ENCODE results near the gene DKK1. TPM values are rescaled to one million over a fixed set of nuclear protein-coding genes. Genes with fewer than 3 reads are reported as not detected.

The DKK1 gene
- total RNA-seq, 1 experiment from 2014 or later: 1.0 TPM

GRCh38 chr10:52343439-52343838 lies 29.4 kb downstream of the DKK1 start (continued):
- no peak for TF ChIP-seq ELF4 (CRISPR knock-in tag; IDR thresholded peaks at IDR 0.05; ENCODE audit: low read depth)
- TF ChIP-seq ATF1 (CRISPR knock-in tag; IDR thresholded peaks at IDR 0.05): no peak

- no peak overlapping the region for H3K27ac Mint-ChIP-seq
- H3K4me3 Mint-ChIP-seq: no peak overlapping the region
- TF ChIP-seq NFATC4 (CRISPR knock-in tag; IDR thresholded peaks at IDR 0.05) (no peak), FOXJ3 (CRISPR knock-in tag; IDR thresholded peaks at IDR 0.05; ENCODE audit: borderline replicate concordance) (no peak), MLX (CRISPR knock-in tag; IDR thresholded peaks at IDR 0.05) (no peak), NR1H2 (CRISPR knock-in tag; IDR thresholded peaks at IDR 0.05) (no peak), JUN (CRISPR knock-in tag; IDR thresholded peaks at IDR 0.05) (no peak), TEAD1 (CRISPR knock-in tag; IDR thresholded peaks at IDR 0.05) (no peak), PRDM15 (CRISPR knock-in tag; IDR thresholded peaks at IDR 0.05) (no peak), EMX1 (CRISPR knock-in tag; IDR thresholded peaks at IDR 0.05) (no peak), JAZF1 (CRISPR knock-in tag; IDR thresholded peaks at IDR 0.05) (no peak), GRHL2 (CRISPR knock-in tag; IDR thresholded peaks at IDR 0.05; ENCODE audit: insufficient replicate concordance, severe bottlenecking) (no peak), ATF3 (CRISPR knock-in tag; conservative IDR thresholded peaks at IDR 0.05) (no peak), SOX15 (CRISPR knock-in tag; IDR thresholded peaks at IDR 0.05) (no peak), HMGXB4 (CRISPR knock-in tag; IDR thresholded peaks at IDR 0.05) (no peak), ZMAT4 (CRISPR knock-in tag; IDR thresholded peaks at IDR 0.05) (no peak)
- no peak for ATAC-seq
- H3K36me3 Mint-ChIP-seq: no peaks in the 10 kb centered on the region
- H3K27me3 Mint-ChIP-seq (ENCODE audit: low read depth): no peaks in the 10 kb centered on the region
- ChIA-PET CTCF (interaction anchor here (1.4 kb wide), 1 partner anchor 39 kb away, joined by 3 read pairs; no protein-coding TSS in a partner anchor), POLR2A (interaction anchor here (0.7 kb wide), 1 partner anchor 410 kb away, joined by 4 read pairs; no protein-coding TSS in a partner anchor)
- H3K9me3 Mint-ChIP-seq: no peaks in the 10 kb centered on the region
- H3K4me1 Mint-ChIP-seq: no peaks in the 10 kb centered on the region
- DNase-seq (ENCODE audit: low spot score): no peak
Measured at GRCh38 chr10:52346394-52347326, 32.6 kb downstream of the DKK1 start.

GRCh38 chr10:52347327-52347667 lies 33.2 kb downstream of the DKK1 start:
- H3K27ac Mint-ChIP-seq: no peak overlapping the region
- TF ChIP-seq GABPB1 (CRISPR knock-in tag; IDR thresholded peaks at IDR 0.05) (no peak), FOXJ3 (CRISPR knock-in tag; IDR thresholded peaks at IDR 0.05; ENCODE audit: borderline replicate concordance) (no peak)
- H3K36me3 Mint-ChIP-seq: no peaks in the 10 kb centered on the region
- H3K27me3 Mint-ChIP-seq (ENCODE audit: low read depth): no peaks in the 10 kb centered on the region
- no peaks in the 10 kb centered on the region for H3K4me1 Mint-ChIP-seq
- ATAC-seq (no peak), DNase-seq (ENCODE audit: low spot score) (no peak)
- POLR2A ChIA-PET: no interaction called here
- H3K4me3 Mint-ChIP-seq: no peak overlapping the region
- H3K9me3 Mint-ChIP-seq: no peaks in the 10 kb centered on the region
- CTCF ChIA-PET: interaction anchor here (1.4 kb wide), 1 partner anchor 40 kb away, joined by 3 read pairs; no protein-coding TSS in a partner anchor

Measured in WTC11 (cell line).